ENCODE measurements around the gene MT2A.

MT2A gene

GRCh38 chr16:56623637-56624036 lies 15.3 kb downstream of the MT2A start:
- Histone ChIP-seq H2AFZ (ENCODE audit: low read depth, low read length, severe bottlenecking) (no peak overlapping the region), H3F3A (ENCODE audit: insufficient read depth) (no peaks in the 10 kb centered on the region), H3K27ac (ENCODE audit: low read depth, low read length) (no peak overlapping the region), H3K4me2 (ENCODE audit: low read depth, low read length, poor library complexity, severe bottlenecking) (no peak overlapping the region), H3K9ac (ENCODE audit: low read length) (no peak overlapping the region), H3K36me3 (ENCODE audit: low read length) (no peaks in the 10 kb centered on the region), H3K9me2 (replicated peaks; ENCODE audit: insufficient read depth, low read length) (no peaks in the 10 kb centered on the region), H3K27me3 (ENCODE audit: low read length) (no peaks in the 10 kb centered on the region; the same call in 1 of the 2 replicates), H3K79me2 (ENCODE audit: insufficient read depth, low read length) (no peaks in the 10 kb centered on the region), H3K4me3 (ENCODE audit: insufficient read depth, low read length, poor library complexity, severe bottlenecking) (no peak overlapping the region), H4K20me1 (ENCODE audit: low read depth, low read length) (no peaks in the 10 kb centered on the region), H3K9me3 (ENCODE audit: insufficient read depth, low read length) (no peaks in the 10 kb centered on the region)
- TF ChIP-seq EZH2phosphoT487 (conservative IDR thresholded peaks at IDR 0.05; ENCODE audit: low read length) (no peak), CTCF (IDR thresholded peaks at IDR 0.05; ENCODE audit: insufficient read depth, low read length, poor library complexity, severe bottlenecking) (no peak)

DNA sequence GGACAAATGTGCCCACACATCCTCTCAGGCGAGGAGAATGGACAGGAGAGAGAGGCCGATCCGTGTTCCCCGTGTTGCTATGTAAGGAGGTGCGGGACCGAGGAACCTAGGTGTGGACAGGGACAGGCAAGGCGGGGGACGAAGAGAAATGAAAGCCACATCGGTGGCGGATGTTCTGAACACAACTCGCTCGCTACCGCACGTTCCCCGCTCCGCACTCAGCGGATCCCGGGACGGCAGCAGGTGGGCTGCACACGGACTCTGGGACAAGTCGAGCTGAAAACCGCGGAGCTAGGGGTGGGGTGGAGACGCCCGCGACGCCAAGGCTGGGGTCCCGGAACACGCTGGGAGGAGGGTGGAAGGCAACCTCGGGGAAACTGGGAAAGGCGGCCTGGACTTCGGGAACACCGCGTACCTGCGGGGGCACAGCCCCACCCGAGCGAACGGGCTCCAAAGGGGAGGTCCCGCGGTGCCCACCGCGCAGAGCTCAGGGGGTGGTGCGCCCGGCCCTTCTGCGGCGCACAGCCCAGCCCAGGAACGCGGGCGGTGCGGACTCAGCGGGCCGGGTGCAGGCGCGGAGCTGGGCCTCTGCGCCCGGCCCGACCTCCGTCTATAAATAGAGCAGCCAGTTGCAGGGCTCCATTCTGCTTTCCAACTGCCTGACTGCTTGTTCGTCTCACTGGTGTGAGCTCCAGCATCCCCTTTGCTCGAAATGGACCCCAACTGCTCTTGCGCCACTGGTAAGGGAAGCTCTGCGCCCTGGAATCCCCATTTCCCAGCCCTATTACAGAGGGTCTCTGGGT lies 17.0 kb downstream of the MT2A start, which contains the start of gene MT1E:
MT1E (plus strand) TSS at position 642 of the 803 bp plus-strand sequence; CDS start at position 713, 71 bp downstream.
- Histone ChIP-seq H3K36me3 (ENCODE audit: low read length) (no peaks in the 10 kb centered on the region), H3K27me3 (ENCODE audit: low read length) (no peaks in the 10 kb centered on the region), H3F3A (ENCODE audit: insufficient read depth) (no peaks in the 10 kb centered on the region), H3K9me2 (replicated peaks; ENCODE audit: insufficient read depth, low read length) (no peaks in the 10 kb centered on the region), H3K4me2 (ENCODE audit: low read depth, low read length, poor library complexity, severe bottlenecking) (no peak within 1 kb of the TSS), H4K20me1 (ENCODE audit: low read depth, low read length) (no peaks in the 10 kb centered on the region), H3K27ac (ENCODE audit: low read depth, low read length) (no peak within 1 kb of the TSS), H3K4me3 (ENCODE audit: insufficient read depth, low read length, poor library complexity, severe bottlenecking) (no peak within 1 kb of the TSS), H3K79me2 (ENCODE audit: insufficient read depth, low read length) (no peaks in the 10 kb centered on the region), H3K9me3 (ENCODE audit: insufficient read depth, low read length) (no peaks in the 10 kb centered on the region), H2AFZ (ENCODE audit: low read depth, low read length, severe bottlenecking) (no peak within 1 kb of the TSS), H3K9ac (ENCODE audit: low read length) (no peak within 1 kb of the TSS)
- no peak for TF ChIP-seq EZH2phosphoT487 (conservative IDR thresholded peaks at IDR 0.05; ENCODE audit: low read length)
- TF ChIP-seq CTCF (IDR thresholded peaks at IDR 0.05; ENCODE audit: insufficient read depth, low read length, poor library complexity, severe bottlenecking): no peak

- H3K4me3 ChIP-seq (ENCODE audit: insufficient read depth, low read length, poor library complexity, severe bottlenecking): no peak overlapping the region
- no peaks in the 10 kb centered on the region for H4K20me1 ChIP-seq (ENCODE audit: low read depth, low read length)
- H2AFZ ChIP-seq (ENCODE audit: low read depth, low read length, severe bottlenecking): no peak overlapping the region
- no peaks in the 10 kb centered on the region for H3K9me3 ChIP-seq (ENCODE audit: insufficient read depth, low read length)
- H3F3A ChIP-seq (ENCODE audit: insufficient read depth): no peaks in the 10 kb centered on the region
- TF ChIP-seq CTCF (IDR thresholded peaks at IDR 0.05; ENCODE audit: insufficient read depth, low read length, poor library complexity, severe bottlenecking) (no peak), EZH2phosphoT487 (conservative IDR thresholded peaks at IDR 0.05; ENCODE audit: low read length) (no peak)
- no peaks in the 10 kb centered on the region for H3K27me3 ChIP-seq (ENCODE audit: low read length)
- no peaks in the 10 kb centered on the region for H3K9me2 ChIP-seq (replicated peaks; ENCODE audit: insufficient read depth, low read length)
- H3K9ac ChIP-seq (ENCODE audit: low read length): no peak overlapping the region
- H3K79me2 ChIP-seq (ENCODE audit: insufficient read depth, low read length): no peaks in the 10 kb centered on the region
- no peaks in the 10 kb centered on the region for H3K36me3 ChIP-seq (ENCODE audit: low read length)
- no peak overlapping the region for H3K27ac ChIP-seq (ENCODE audit: low read depth, low read length)
- H3K4me2 ChIP-seq (ENCODE audit: low read depth, low read length, poor library complexity, severe bottlenecking): no peak overlapping the region
Measured at GRCh38 chr16:56625943-56626654, 17.7 kb downstream of the MT2A start.

All from SU-DHL-6 (cell line).